Panc1 (cell line): Measurements from ENCODE around the gene TSC22D3. TPM values are rescaled to one million over a fixed set of nuclear protein-coding genes. Genes with fewer than 3 reads are reported as not detected.

Source experiments
- ATAC-seq: fragments of 200-7000 bp; cut with Tn5 transposase; 2 replicates; pipeline ENCODE4 v1.9.1; 2020; ENCODE audit warnings: mild to moderate bottlenecking, moderate library complexity
- BruUV-seq: library from RNA; stranded (reverse); fragments of 400-500 nt; replicated peaks from 2 replicates; lab custom pipeline; 2021; lab: Mats Ljungman, UMichigan
- CTCF ChIA-PET: fragments of 300-600 bp; sonication (Branson Sonifier 250); formaldehyde crosslinking; loops from one replicate; lab custom pipeline; 2022; ENCODE audit warnings: antibody characterized with exemption; lab: Charles Lee
- POLR2A ChIA-PET: fragments of 300-600 bp; sonication (Branson Sonifier 250); formaldehyde crosslinking; loops from one replicate; lab custom pipeline; 2022; ENCODE audit warnings: antibody characterized with exemption; lab: Charles Lee
- DNase-seq: peaks from one replicate; pipeline ENCODE4 v3.0.0-alpha.2; 2010; ENCODE audit warnings: low read depth, low spot score
- H3K27ac ChIP-seq: 2 replicates; pipeline ENCODE4 v1.5.1; 2011; ENCODE audit warnings: mild to moderate bottlenecking, low read length, inconsistent platforms
- H3K27me3 ChIP-seq: fragments of 200-500 bp; sonication (Bioruptor generic); 2 replicates; pipeline ENCODE4 v1.6.0; 2014; ENCODE audit warnings: low read length, inconsistent platforms; ENCODE audit not compliant: control insufficient read depth, insufficient read depth
- H3K36me3 ChIP-seq: fragments of 200-500 bp; sonication (Bioruptor generic); 2 replicates; pipeline ENCODE4 v1.5.1; 2014; ENCODE audit warnings: inconsistent platforms, mild to moderate bottlenecking, low read length, moderate library complexity; ENCODE audit not compliant: control insufficient read depth, insufficient read depth
- H3K4me1 ChIP-seq: 2 replicates; pipeline ENCODE4 v1.5.1; 2011; ENCODE audit warnings: inconsistent platforms, mild to moderate bottlenecking, low read length, moderate library complexity; ENCODE audit not compliant: control insufficient read depth, insufficient read depth
- H3K4me3 ChIP-seq, 2 experiments: 2 replicates each; pipeline ENCODE4 v1.5.1; 2011 to 2012; ENCODE audit warnings: low read depth in 2 of 2, low read length in 2 of 2, mild to moderate bottlenecking in 2 of 2, inconsistent platforms in 1 of 2, moderate library complexity in 1 of 2
- H3K9me3 ChIP-seq: fragments of 200-500 bp; sonication (Bioruptor generic); 2 replicates; pipeline ENCODE4 v1.5.1; 2014; ENCODE audit warnings: low read depth, mild to moderate bottlenecking, inconsistent platforms, low read length, moderate library complexity; ENCODE audit not compliant: control insufficient read depth, insufficient read depth
- CTCF ChIP-seq: fragments of 450-650 bp; IDR thresholded peaks from 2 replicates; pipeline ENCODE4 v1.5.1; 2017; ENCODE audit warnings: mild to moderate bottlenecking
- POLR2AphosphoS5 ChIP-seq: IDR thresholded peaks from 2 replicates; pipeline ENCODE4 v1.6.1; 2012; ENCODE audit warnings: mild to moderate bottlenecking, low read depth, low read length, moderate library complexity
- SIN3A ChIP-seq: IDR thresholded peaks from 2 replicates; pipeline ENCODE4 v1.6.1; 2012; ENCODE audit warnings: low read depth, mild to moderate bottlenecking, low read length, moderate library complexity, borderline replicate concordance; ENCODE audit not compliant: insufficient read depth
- TCF7L2 ChIP-seq: IDR thresholded peaks from 2 replicates; pipeline ENCODE4 v1.6.1; 2011; ENCODE audit warnings: mild to moderate bottlenecking, low read depth, low read length, inconsistent platforms
- in situ Hi-C: cut with HindIII; loops from 2 replicates; pipeline ENCODE4 v1.10.0; 2016; ENCODE audit warnings: low sequenced_read_pairs, low pct_unique_long_range_greater_than_20kb
- intact Hi-C: fragments of 100-400 bp; cut with micrococcal nuclease; formaldehyde crosslinking; loops from one replicate; pipeline ENCODE4 v1.10.0; 2022; ENCODE audit not compliant: unreplicated experiment
- total RNA-seq: library from RNA; stranded (reverse); gene quantifications from one replicate; pipeline ENCODE4 v1.2.1, GENCODE V29; 2021; ENCODE audit not compliant: unreplicated experiment
- TF ChIP-seq, protein P1 (sequence below), 2 experiments: IDR thresholded peaks; 2 replicates each; pipeline ENCODE4 v1.6.1; 2011 to 2012; ENCODE audit warnings: low read depth in 2 of 2, control low read depth in 1 of 2, low read length in 1 of 2, mild to moderate bottlenecking in 1 of 2, moderate library complexity in 1 of 2; ENCODE audit not compliant: insufficient read depth in 1 of 2

TSC22D3 gene
- total RNA-seq, 1 experiment from 2014 or later = 7.2 TPM

DNA sequence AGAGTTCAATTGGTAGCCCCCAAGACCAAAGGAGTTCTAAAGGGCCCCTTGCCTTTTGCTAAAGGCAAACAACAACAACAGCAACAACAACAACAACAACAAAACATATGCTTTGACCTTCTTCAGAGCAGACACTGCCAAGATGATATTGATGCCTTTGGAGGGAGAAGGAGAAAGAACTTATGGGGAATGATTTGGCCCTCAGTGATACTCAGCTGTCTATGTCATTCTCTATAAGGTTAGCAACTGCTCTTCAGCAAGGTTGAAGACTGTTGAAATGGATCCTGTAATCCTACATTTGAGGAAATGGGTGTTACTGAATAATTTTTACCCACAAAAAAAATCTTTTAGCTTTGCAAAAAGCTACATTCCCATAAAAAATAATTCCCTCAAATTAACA lies 74.8 kb downstream of the TSC22D3 start:
- BruUV-seq = no TSS peak
- in situ Hi-C loops = no loop called here
- ATAC-seq = no peak

DNA sequence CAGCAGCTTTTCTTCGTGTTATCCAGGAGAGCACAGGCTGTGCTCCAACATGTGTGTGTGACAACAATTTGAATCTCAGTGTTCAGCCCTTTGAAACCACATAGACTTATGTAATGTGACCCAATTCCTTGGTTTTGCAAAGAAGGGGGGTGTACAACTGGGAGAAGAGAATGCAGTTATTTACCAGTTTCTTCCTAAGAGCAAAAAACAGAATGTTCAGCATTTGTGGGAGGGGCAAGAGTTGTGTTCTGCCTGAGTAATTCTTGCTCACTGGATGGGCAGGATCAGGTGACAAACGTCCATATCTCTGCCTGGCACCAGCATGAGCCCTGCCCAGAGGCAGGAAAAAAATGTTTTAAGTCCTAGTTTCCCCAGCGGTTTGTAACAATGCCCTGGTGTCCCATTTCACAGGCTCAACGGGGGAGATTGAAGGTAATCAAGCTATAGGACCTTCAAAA lies 75.2 kb downstream of the TSC22D3 start:
- no peak for ATAC-seq
- TF ChIP-seq CTCF (no peak), TCF7L2 (no peak), POLR2AphosphoS5 (no peak), SIN3A (no peak)
- TF ChIP-seq, protein P1, sequence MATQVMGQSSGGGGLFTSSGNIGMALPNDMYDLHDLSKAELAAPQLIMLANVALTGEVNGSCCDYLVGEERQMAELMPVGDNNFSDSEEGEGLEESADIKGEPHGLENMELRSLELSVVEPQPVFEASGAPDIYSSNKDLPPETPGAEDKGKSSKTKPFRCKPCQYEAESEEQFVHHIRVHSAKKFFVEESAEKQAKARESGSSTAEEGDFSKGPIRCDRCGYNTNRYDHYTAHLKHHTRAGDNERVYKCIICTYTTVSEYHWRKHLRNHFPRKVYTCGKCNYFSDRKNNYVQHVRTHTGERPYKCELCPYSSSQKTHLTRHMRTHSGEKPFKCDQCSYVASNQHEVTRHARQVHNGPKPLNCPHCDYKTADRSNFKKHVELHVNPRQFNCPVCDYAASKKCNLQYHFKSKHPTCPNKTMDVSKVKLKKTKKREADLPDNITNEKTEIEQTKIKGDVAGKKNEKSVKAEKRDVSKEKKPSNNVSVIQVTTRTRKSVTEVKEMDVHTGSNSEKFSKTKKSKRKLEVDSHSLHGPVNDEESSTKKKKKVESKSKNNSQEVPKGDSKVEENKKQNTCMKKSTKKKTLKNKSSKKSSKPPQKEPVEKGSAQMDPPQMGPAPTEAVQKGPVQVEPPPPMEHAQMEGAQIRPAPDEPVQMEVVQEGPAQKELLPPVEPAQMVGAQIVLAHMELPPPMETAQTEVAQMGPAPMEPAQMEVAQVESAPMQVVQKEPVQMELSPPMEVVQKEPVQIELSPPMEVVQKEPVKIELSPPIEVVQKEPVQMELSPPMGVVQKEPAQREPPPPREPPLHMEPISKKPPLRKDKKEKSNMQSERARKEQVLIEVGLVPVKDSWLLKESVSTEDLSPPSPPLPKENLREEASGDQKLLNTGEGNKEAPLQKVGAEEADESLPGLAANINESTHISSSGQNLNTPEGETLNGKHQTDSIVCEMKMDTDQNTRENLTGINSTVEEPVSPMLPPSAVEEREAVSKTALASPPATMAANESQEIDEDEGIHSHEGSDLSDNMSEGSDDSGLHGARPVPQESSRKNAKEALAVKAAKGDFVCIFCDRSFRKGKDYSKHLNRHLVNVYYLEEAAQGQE (IDR thresholded peaks at IDR 0.05; ENCODE audit: insufficient read depth in 1 of 2, low read depth in 2 of 2, low read length in 1 of 2) = no peak
- ChIA-PET CTCF (no interaction called here), POLR2A (no interaction called here)
- intact Hi-C loops = no loop called here
- Histone ChIP-seq H3K36me3 (no peaks in the 10 kb centered on the region), H3K9me3 (no peaks in the 10 kb centered on the region), H3K4me3 (no peak overlapping the region), H3K27ac (no peak overlapping the region), H3K27me3 (no peaks in the 10 kb centered on the region; the same call in 1 of the 2 replicates), H3K4me1 (no peaks in the 10 kb centered on the region)
- no TSS peak for BruUV-seq
- no peak for DNase-seq
- in situ Hi-C loops = no loop called here

More for the DNA sequence above, 74.8 kb downstream of the TSC22D3 start:
- no peak overlapping the region for H3K27ac ChIP-seq
- ChIA-PET POLR2A (no interaction called here), CTCF (no interaction called here)
- no peaks in the 10 kb centered on the region for H3K9me3 ChIP-seq
- no peaks in the 10 kb centered on the region for H3K4me1 ChIP-seq
- no peak for DNase-seq
- no peak overlapping the region for H3K4me3 ChIP-seq
- H3K36me3 ChIP-seq = no peaks in the 10 kb centered on the region
- intact Hi-C loops = no loop called here
- TF ChIP-seq CTCF = no peak
- TF ChIP-seq TCF7L2 = no peak
- no peak for TF ChIP-seq POLR2AphosphoS5
- TF ChIP-seq, protein P1 (IDR thresholded peaks at IDR 0.05; ENCODE audit: insufficient read depth in 1 of 2, low read depth in 2 of 2, low read length in 1 of 2) = no peak
- TF ChIP-seq SIN3A = no peak
- no peaks in the 10 kb centered on the region; the same call in 1 of the 2 replicates for H3K27me3 ChIP-seq
